ENCODE results near the gene KCNIP1. TPM values are rescaled to one million over a fixed set of nuclear protein-coding genes. Genes with fewer than 3 reads are reported as not detected.

Gene KCNIP1
- total and polyA plus RNA-seq, 2 of the 8 experiments (the other 6 are each of a cell fraction or from before 2014, with no cell fraction given): 0.52 to 0.83 TPM

- no peaks in the 10 kb centered on the region for H3K9me3 ChIP-seq (ENCODE audit: insufficient read depth in 2 of 2, low read depth in 1 of 2, low read length in 1 of 2)
- H4K91ac ChIP-seq (replicated peaks; ENCODE audit: insufficient read length, low read length): no peak overlapping the region
- peaks cover 0 to 4% (median 2%) of the 10 kb centered on the region in 4 experiments; a peak in 2 of 7 replicates for H3K4me1 ChIP-seq (replicated peaks in 1 of 4; ENCODE audit: control insufficient read depth in 3 of 4, insufficient read depth in 4 of 4, low read length in 3 of 4)
- FAIRE-seq: no peak
- H3K27ac ChIP-seq (ENCODE audit: low read depth, low read length): no peak overlapping the region
- H3K79me2 ChIP-seq (ENCODE audit: control insufficient read depth in 1 of 2, insufficient read depth in 2 of 2, low read length in 2 of 2): no peaks in the 10 kb centered on the region
- H3K4me3 ChIP-seq (ENCODE audit: extremely low read depth in 1 of 4, insufficient read depth in 2 of 4, low read depth in 3 of 4, low read length in 4 of 4): no peak overlapping the region
- H3K23me2 ChIP-seq (ENCODE audit: low read depth, low read length): no peaks in the 10 kb centered on the region
- DNase-seq (ENCODE audit: low read depth in 1 of 2, low spot score in 2 of 2): no peak
- no peak overlapping the region for H3K4ac ChIP-seq (replicated peaks; ENCODE audit: insufficient read length, low read depth, low read length)
- no peak overlapping the region for H3K4me2 ChIP-seq (ENCODE audit: insufficient read depth in 1 of 2, low read depth in 2 of 2, low read length in 2 of 2)
- H4K8ac ChIP-seq (ENCODE audit: extremely low read depth, insufficient read depth, low read length): no peak overlapping the region
- H2AFZ ChIP-seq (ENCODE audit: low read length): no peak overlapping the region
- ChIA-PET POLR2A (ENCODE audit: partially characterized antibody) (interaction anchor here (0.6 kb wide), 1 partner anchor 1989 kb away, joined by 3 read pairs; no protein-coding TSS in a partner anchor), CTCF (ENCODE audit: partially characterized antibody) (interaction anchor here (1.1 to 1.8 kb wide), 3 partner anchors 29 to 66 kb away, joined by 3 to 6 read pairs (median 6); no protein-coding TSS in a partner anchor)
- no peak overlapping the region for H2BK5ac ChIP-seq (ENCODE audit: low read depth, low read length)
- 90% methylated on average over 8 of the region's 8 CpGs; no CpG with 5 or more reads in 1 of the 2 experiments for WGBS, 2 experiments (ENCODE audit: extremely low coverage in 1 of 2, insufficient coverage in 1 of 2, insufficient read length in 1 of 2, insufficient replicate concordance in 2 of 2, low coverage in 1 of 2, low lambda C conversion rate in 2 of 2, missing lambda C conversion rate in 1 of 2)
- no peak overlapping the region for H3K9ac ChIP-seq (replicated peaks in 1 of 4; ENCODE audit: extremely low read depth in 1 of 4, low read depth in 3 of 4, low read length in 3 of 4)
- no peaks in the 10 kb centered on the region for H3K79me1 ChIP-seq (ENCODE audit: low read depth, low read length)
- H3K36me3 ChIP-seq (ENCODE audit: control insufficient read depth in 2 of 4, insufficient read depth in 4 of 4, low read length in 3 of 4): no peaks in the 10 kb centered on the region
- no peak overlapping the region for H3K23ac ChIP-seq (ENCODE audit: insufficient read length)
- H4K5ac ChIP-seq (ENCODE audit: insufficient read length, low read depth, low read length): no peak overlapping the region
- no peaks in the 10 kb centered on the region; a peak in 1 of 7 replicates for H3K27me3 ChIP-seq (replicated peaks in 1 of 4; ENCODE audit: control insufficient read depth in 3 of 4, extremely low read depth in 1 of 4, insufficient read depth in 3 of 4, low read length in 3 of 4)
- no peak overlapping the region for H2BK120ac ChIP-seq (replicated peaks; ENCODE audit: low read depth, low read length)
- no peak for TF ChIP-seq CREB1 (IDR thresholded peaks at IDR 0.05)
- no peak for TF ChIP-seq KDM4A (IDR thresholded peaks at IDR 0.05; ENCODE audit: low read depth, low read length, severe bottlenecking)
- TF ChIP-seq USF2 (IDR thresholded peaks at IDR 0.05; ENCODE audit: low read length): no peak
- no peak for TF ChIP-seq RXRA (IDR thresholded peaks at IDR 0.05; ENCODE audit: insufficient read depth, low read depth, low read length)
- TF ChIP-seq SP1 (IDR thresholded peaks at IDR 0.05; ENCODE audit: low read depth, low read length): no peak
- TF ChIP-seq CHD1 (IDR thresholded peaks at IDR 0.05; ENCODE audit: low read depth, low read length): no peak
- no peak for TF ChIP-seq SUZ12 (IDR thresholded peaks at IDR 0.05; ENCODE audit: low read length)
- no peak for TF ChIP-seq SRF (IDR thresholded peaks at IDR 0.05; ENCODE audit: low read depth, low read length)
- no peak for TF ChIP-seq GTF2F1 (IDR thresholded peaks at IDR 0.05; ENCODE audit: borderline replicate concordance, low read depth, low read length)
- no peak for TF ChIP-seq RFX5 (IDR thresholded peaks at IDR 0.05; ENCODE audit: borderline replicate concordance, low read depth, low read length)
- no peaks in the 10 kb centered on the region for H4K20me1 ChIP-seq (replicated peaks in 1 of 2; ENCODE audit: control insufficient read depth in 1 of 2, insufficient read depth in 2 of 2, low read length in 2 of 2)
- H3K14ac ChIP-seq (ENCODE audit: insufficient read length): no peak overlapping the region
- H2BK12ac ChIP-seq (ENCODE audit: low read depth, low read length): no peak overlapping the region
- H2BK15ac ChIP-seq (ENCODE audit: low read length): no peak overlapping the region
- no peak overlapping the region for H2AK5ac ChIP-seq (ENCODE audit: low read depth, low read length)
- H2BK20ac ChIP-seq (ENCODE audit: low read length): no peak overlapping the region
- no peak overlapping the region for H3K56ac ChIP-seq (replicated peaks; ENCODE audit: insufficient read length, low read depth, low read length)
- no peak overlapping the region for H3K18ac ChIP-seq (ENCODE audit: extremely low read depth, low read length)
Measured at GRCh38 chr5:170537451-170538095, 33.8 kb downstream of the KCNIP1 start.

Measured in H1 (cell line).